ENCODE data around the gene PC.

DNA sequence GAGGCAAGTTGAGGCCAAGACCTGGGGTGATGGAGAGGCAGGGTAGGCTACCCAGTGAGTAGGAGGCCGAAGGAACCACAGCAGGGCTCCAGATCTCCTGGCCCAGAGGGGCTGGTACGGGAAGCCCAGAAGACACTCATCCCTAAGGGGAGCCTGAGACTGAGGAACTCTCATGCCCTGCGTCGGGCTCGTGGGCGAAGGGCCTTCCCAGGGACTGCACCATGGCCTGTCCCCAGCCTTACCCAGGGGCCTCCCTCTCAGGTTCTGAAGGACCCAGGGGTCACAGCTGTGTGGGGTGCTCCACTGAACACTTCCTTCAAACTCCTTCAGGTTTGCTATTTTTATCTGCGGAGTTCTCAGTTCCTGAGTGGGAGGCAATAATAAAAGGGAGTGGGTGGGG, 48.9 kb upstream of the PC start:
- TF ChIP-seq, protein P1, sequence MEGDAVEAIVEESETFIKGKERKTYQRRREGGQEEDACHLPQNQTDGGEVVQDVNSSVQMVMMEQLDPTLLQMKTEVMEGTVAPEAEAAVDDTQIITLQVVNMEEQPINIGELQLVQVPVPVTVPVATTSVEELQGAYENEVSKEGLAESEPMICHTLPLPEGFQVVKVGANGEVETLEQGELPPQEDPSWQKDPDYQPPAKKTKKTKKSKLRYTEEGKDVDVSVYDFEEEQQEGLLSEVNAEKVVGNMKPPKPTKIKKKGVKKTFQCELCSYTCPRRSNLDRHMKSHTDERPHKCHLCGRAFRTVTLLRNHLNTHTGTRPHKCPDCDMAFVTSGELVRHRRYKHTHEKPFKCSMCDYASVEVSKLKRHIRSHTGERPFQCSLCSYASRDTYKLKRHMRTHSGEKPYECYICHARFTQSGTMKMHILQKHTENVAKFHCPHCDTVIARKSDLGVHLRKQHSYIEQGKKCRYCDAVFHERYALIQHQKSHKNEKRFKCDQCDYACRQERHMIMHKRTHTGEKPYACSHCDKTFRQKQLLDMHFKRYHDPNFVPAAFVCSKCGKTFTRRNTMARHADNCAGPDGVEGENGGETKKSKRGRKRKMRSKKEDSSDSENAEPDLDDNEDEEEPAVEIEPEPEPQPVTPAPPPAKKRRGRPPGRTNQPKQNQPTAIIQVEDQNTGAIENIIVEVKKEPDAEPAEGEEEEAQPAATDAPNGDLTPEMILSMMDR (IDR thresholded peaks at IDR 0.05): no peak
- no peak for TF ChIP-seq POLR2A (IDR thresholded peaks at IDR 0.05)
